Tibial nerve (tissue), 4 donors: ENCODE data around the gene SLC7A1.

Source experiments
- CTCF ChIP-seq, 5 experiments: fragments of 200-600 bp in 3 of 5; fragments of 450-650 bp in 2 of 5; sonication (generic) in 3 of 5; IDR thresholded peaks; one replicate each; pipeline ENCODE4 v1.5.1; 2016 to 2019; ENCODE audit warnings: antibody characterized with exemption in 5 of 5, mild to moderate bottlenecking in 3 of 5, moderate library complexity in 2 of 5
- EP300 ChIP-seq, 2 donors: sonication (generic); formaldehyde crosslinking; IDR thresholded peaks; one replicate each; pipeline ENCODE4 v1.6.1; 2017; ENCODE audit warnings: antibody characterized with exemption in 2 of 2, mild to moderate bottlenecking in 1 of 2
- POLR2A ChIP-seq, 2 donors: fragments of 450-650 bp; IDR thresholded peaks; one replicate each; pipeline ENCODE4 v1.6.1; 2017; ENCODE audit warnings: antibody characterized with exemption in 2 of 2, mild to moderate bottlenecking in 2 of 2, moderate library complexity in 2 of 2

- TF ChIP-seq CTCF (IDR thresholded peaks at IDR 0.05) (no peak), POLR2A (IDR thresholded peaks at IDR 0.05) (no peak), EP300 (IDR thresholded peaks at IDR 0.05) (no peak)
These were observed 122.3 kb downstream of the SLC7A1 start for GRCh38 chr13:29473166-29473565.
